GM19467 (cell line): ENCODE data around the gene GYG2.
A peak's percentile ranks its signal among the peaks of the same experiment; 100 is the strongest.

Experiments
- ATAC-seq: cut with Tn5 transposase; IDR thresholded peaks from one replicate; pipeline ENCODE4 v1.9.1; 2021; ENCODE audit warnings: mild to moderate bottlenecking, moderate library complexity; ENCODE audit not compliant: unreplicated experiment

The GYG2 gene

DNA sequence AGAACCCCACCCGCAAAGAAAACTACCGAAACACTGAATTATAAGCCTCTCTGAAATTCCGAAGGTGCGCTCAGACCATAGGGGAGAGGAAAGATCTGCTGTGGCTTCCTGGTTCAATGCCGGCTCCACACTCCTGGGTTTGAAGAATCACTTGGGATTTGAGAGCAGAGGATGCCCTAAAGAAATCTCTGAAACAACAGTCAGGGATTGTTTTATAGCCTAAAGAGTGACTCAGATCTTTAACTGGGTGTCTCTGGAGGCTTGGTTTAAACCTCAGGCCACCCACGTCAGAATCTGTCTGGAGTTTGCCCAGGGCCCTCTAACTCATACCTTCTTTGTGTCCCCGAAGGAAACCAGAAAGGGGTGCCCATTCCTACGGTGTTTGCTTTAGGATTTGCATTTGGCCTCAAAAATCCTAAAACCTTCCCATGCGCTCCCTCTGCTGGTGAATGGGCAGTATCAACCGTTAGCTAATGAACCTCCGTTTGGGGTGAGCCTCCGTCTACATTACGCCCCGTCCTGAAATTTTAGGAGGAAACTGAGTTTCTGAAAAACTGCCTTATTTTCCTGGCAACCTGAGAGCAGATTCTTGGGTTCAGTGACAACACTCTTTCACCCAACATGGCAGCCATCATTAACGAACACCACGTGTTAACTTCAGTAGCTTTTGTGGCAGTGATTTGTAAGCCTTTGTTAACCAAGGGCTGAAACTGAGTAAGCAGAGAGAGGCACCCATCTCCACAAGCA, 16.4 kb upstream of the GYG2 start:
- ATAC-seq: peak; percentile 71

- ATAC-seq: no peak
Observed at GRCh38 chrX:2817036-2817435, 11.7 kb upstream of the GYG2 start.

GRCh38 chrX:2819345-2820135, 9.2 kb upstream of the GYG2 start:
- no peak for ATAC-seq

DNA sequence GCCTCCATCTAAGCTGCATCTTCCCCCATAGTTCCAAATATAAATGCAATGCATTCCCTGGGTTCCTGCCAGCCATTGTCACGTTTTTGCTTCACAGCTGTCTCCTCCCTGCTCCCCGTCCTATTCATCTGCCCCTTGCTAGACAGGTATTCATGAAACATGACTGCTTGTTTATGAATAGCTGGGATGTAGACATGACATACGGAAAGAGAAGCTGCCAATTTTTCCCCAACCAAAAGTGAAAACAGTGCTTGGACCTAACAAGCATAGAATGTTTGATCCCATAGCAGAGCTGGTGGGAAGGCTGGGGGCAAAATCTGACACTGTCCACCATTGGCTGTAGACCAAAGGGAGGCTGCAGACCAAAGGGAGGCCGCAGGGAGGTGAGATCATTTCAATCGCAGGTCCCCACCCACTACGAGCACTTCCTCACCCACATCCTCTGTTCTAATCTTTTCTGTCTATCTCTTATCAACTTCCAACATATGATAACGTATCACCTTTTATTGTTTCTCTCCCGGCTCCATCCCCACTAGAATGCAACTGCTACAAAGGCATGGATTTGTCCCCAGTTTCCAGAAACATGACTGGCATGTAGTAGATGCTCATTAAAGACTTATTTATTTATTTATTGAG, 8.5 kb upstream of the GYG2 start:
- no peak for ATAC-seq

DNA sequence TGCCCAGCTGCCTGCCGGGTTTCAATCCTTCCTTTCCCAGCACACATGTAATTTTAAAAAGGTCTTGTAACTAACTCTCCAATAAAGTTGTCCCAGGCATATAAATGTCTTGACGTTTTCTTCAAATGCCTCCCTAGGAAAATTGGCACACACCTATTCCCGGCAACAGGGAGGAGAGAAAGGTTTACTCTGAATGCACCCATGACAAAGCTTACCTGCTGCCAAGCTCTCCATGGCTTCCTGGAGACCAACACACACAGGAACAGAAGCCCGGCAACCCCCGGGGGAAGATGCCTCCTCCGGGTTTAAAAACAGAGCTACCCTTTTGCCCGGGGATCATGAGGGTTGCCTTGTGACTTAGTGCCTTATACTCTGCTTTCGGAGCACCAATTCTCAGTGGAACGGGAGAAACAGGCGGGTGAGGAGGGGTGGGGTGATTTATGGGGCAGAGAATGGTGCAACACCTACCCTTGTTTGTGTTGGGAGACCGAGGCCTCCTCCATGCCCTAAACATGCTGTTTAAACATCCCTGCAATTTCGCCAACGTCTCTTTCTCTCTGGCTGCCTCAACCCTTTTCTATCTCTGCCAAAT, 4.8 kb upstream of the GYG2 start:
- no peak for ATAC-seq

GRCh38 chrX:2824886-2825285, 3.8 kb upstream of the GYG2 start:
- ATAC-seq: no peak

- ATAC-seq: no peak
Observed at GRCh38 chrX:2828959-2829411, 255 bp downstream of the GYG2 start.

DNA sequence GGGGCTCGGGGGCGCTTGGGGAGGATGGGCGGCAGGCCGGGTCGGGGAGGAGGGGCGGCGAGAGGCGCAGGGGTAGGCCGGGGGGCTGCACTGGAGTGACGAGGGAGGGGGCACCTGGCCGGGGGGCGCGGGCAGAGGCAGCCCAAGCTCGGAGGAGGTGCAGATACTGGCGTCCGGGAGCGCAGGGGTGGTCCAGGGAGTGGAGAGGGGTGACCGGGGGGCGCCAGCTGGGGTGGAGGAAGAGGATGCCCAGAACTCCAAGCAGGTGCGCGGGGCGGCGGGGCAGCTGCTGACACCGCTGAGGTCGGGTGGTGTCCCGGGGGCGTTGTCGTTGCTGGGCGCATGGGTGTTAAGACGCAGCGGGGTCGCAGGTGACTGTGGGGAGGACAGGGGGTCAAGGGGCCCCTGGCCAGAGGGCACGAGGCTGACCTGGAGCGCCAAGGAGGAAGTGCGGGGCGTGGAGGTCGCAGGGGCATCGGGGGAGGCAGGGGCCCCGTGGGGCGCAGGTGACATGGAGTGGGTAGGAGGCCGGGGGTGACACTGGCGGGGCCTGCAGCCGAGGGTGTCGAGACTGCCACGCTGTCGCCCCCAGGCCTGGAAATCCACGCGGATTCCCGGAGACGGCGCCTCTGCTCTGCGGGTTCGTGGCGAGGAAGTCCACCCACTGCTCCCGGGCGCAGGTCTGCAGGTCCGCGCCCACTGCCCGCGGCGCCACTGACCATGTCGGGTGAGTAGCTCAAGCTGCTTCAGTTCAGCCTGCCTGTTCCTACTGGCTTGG, 928 bp downstream of the GYG2 start:
- ATAC-seq: no peak

- ATAC-seq: no peak
Observed at GRCh38 chrX:2831471-2832228, 2.9 kb downstream of the GYG2 start.

- ATAC-seq: no peak
Observed at GRCh38 chrX:2837961-2838360, 9.2 kb downstream of the GYG2 start.

GRCh38 chrX:2840961-2841360, 12.2 kb downstream of the GYG2 start:
- ATAC-seq: no peak

DNA sequence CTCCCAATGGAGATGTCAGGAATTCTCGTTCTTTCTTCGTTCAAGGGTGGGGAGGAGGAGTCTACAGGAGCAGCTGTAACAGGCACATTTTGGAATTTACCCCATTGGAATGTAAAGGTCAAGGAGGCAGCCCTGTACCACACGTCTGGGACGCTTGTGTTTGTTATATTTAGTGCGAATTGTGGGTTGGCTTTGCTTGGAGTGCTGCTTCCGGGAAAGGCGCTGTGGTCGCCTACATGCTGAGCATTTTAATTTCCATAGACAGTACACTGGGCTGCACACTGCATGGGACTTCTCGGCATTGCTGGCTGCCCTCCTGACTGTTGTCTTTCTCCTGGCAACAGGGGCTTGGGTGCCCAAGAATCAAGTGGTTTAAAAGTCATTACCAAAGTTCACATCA, 12.8 kb downstream of the GYG2 start:
- no peak for ATAC-seq

- no peak for ATAC-seq
Observed at GRCh38 chrX:2846992-2847391, 18.3 kb downstream of the GYG2 start.

GRCh38 chrX:2848871-2849301, 20.2 kb downstream of the GYG2 start:
- ATAC-seq: no peak

GRCh38 chrX:2854918-2855317, 26.2 kb downstream of the GYG2 start:
- ATAC-seq: no peak

DNA sequence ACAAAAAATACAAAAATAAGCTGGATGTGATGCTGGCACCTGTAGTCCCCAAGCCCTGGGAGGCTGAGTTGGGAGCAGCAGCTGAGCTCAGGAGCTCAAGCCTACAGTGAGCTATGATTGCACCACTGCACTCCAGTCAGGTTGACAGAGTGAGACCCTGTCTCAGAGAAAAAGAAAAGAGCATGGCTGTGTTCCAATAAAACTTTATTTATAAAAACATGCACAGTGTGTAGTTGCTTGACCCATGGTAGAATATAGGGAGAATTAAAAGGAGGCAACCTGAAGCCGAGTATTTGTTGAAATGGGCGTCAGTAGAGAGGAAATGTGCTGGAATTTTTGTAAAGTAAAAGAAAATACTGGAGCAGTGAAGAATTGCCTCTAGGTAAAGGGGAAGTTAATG, 27.0 kb downstream of the GYG2 start:
- ATAC-seq: no peak

DNA sequence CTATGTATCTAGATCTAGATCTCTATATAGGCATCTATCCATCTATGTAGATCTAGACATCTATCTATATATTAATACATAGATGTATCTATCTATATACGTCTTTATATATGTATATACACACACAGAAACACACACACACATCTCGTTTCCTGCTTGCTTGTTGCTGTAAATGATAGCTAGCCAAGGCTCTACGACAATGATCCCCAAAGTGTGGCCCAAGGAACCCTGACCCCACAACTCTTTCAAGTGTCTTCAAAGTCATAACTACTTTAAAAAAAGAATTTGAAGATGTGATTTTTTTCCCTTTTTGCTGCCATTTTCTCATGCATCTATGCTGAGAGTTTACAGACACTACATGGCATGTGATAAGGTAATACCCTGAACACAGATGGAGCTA, 28.8 kb downstream of the GYG2 start:
- ATAC-seq: no peak

GRCh38 chrX:2859197-2859797, 30.6 kb downstream of the GYG2 start:
- no peak for ATAC-seq

GRCh38 chrX:2862404-2862803, 33.7 kb downstream of the GYG2 start:
- no peak for ATAC-seq

DNA sequence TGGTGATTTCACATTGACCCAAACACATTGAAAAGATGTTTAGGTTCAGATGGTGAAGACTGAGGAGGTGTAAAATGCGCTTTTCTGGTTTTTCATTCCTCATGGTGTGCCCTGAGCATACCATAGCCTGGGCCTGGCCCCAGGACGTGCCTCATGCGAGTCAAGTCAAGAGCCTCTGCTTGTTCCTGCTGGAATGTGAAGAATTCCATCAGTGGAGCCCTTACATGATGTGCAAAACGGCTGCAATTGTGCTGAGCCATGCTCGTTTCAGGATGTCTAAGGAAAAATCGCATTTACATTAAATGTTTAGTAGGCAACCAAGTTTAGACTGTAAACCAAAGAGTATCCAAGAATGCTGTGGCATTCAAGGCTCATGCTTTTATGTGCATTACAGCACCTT, 34.9 kb downstream of the GYG2 start:
- no peak for ATAC-seq
